Stimulated activated naive CD8-positive, alpha-beta T cell treated with anti-CD3 and anti-CD28 coated beads, Interleukin-15, Interleukin-2, amounts not matched to agents 100 U/mL and 50 U/mL, for 24 hours (primary cell): ENCODE results near the gene IDH3G.

Experiments
- ATAC-seq: fragments of 150-1000 bp; cut with Tn5 transposase; one replicate; pipeline ENCODE4 v1.10.0; 2021
- DNase-seq: peaks from one replicate; pipeline ENCODE4 v3.0.0; 2021

Gene IDH3G

GRCh38 chrX:153816831-153817690 is 22.9 kb upstream of the IDH3G start:
- ATAC-seq (peak; percentile 34), DNase-seq (peak; percentile 25)

GRCh38 chrX:153814591-153815315 is 20.6 kb upstream of the IDH3G start:
- ATAC-seq (no peak), DNase-seq (no peak)

GRCh38 chrX:153813161-153813560 is 19.0 kb upstream of the IDH3G start:
- ATAC-seq (no peak), DNase-seq (no peak)

- DNase-seq (no peak), ATAC-seq (no peak)
Observed at GRCh38 chrX:153812220-153812619, 18.0 kb upstream of the IDH3G start.

- DNase-seq: no peak
Observed at GRCh38 chrX:153807976-153808375, 13.8 kb upstream of the IDH3G start.

GRCh38 chrX:153806999-153807575 is 12.9 kb upstream of the IDH3G start:
- no peak for ATAC-seq

More at GRCh38 chrX:153807976-153808375, 13.8 kb upstream of the IDH3G start:
- ATAC-seq: no peak

GRCh38 chrX:153805436-153805835 is 11.3 kb upstream of the IDH3G start:
- DNase-seq (no peak), ATAC-seq (no peak)

More at GRCh38 chrX:153806999-153807575, 12.9 kb upstream of the IDH3G start:
- DNase-seq: no peak

- ATAC-seq: no peak
- DNase-seq: no peak
Observed at GRCh38 chrX:153804621-153805020, 10.4 kb upstream of the IDH3G start.

- DNase-seq: no peak
- ATAC-seq: no peak
Observed at GRCh38 chrX:153804100-153804595, 10.0 kb upstream of the IDH3G start.

GRCh38 chrX:153803211-153804099 is 9.3 kb upstream of the IDH3G start:
- ATAC-seq (no peak), DNase-seq (no peak)

- ATAC-seq (no peak), DNase-seq (no peak)
Observed at GRCh38 chrX:153802513-153803045, 8.4 kb upstream of the IDH3G start.

- no peak for DNase-seq
- ATAC-seq: no peak
Observed at GRCh38 chrX:153801669-153802068, 7.5 kb upstream of the IDH3G start.

GRCh38 chrX:153800746-153801145 is 6.6 kb upstream of the IDH3G start:
- no peak for ATAC-seq
- no peak for DNase-seq

GRCh38 chrX:153800177-153800722 is 6.1 kb upstream of the IDH3G start:
- DNase-seq (no peak), ATAC-seq (no peak)

- DNase-seq (no peak), ATAC-seq (no peak)
Observed at GRCh38 chrX:153799326-153799725, 5.2 kb upstream of the IDH3G start.

GRCh38 chrX:153797415-153798015 is 3.3 kb upstream of the IDH3G start:
- ATAC-seq: no peak
- no peak for DNase-seq

GRCh38 chrX:153794897-153795816 is 982 bp upstream of the IDH3G start:
- DNase-seq: peak; percentile 17

GRCh38 chrX:153793291-153793690 is 884 bp downstream of the IDH3G start:
- no peak for DNase-seq
- no peak for ATAC-seq

More at GRCh38 chrX:153794897-153795816, 982 bp upstream of the IDH3G start:
- ATAC-seq: peak; percentile 3

GRCh38 chrX:153792368-153792767 is 1.8 kb downstream of the IDH3G start:
- ATAC-seq (no peak), DNase-seq (no peak)
